Raji (cell line): ENCODE results near the gene TCERG1L.

Experiments used
- POLR2A ChIP-seq: IDR thresholded peaks from 2 replicates; pipeline ENCODE4 v1.6.1; 2011; ENCODE audit warnings: low read depth, low read length, control low read depth; ENCODE audit not compliant: insufficient read depth

TCERG1L gene

DNA sequence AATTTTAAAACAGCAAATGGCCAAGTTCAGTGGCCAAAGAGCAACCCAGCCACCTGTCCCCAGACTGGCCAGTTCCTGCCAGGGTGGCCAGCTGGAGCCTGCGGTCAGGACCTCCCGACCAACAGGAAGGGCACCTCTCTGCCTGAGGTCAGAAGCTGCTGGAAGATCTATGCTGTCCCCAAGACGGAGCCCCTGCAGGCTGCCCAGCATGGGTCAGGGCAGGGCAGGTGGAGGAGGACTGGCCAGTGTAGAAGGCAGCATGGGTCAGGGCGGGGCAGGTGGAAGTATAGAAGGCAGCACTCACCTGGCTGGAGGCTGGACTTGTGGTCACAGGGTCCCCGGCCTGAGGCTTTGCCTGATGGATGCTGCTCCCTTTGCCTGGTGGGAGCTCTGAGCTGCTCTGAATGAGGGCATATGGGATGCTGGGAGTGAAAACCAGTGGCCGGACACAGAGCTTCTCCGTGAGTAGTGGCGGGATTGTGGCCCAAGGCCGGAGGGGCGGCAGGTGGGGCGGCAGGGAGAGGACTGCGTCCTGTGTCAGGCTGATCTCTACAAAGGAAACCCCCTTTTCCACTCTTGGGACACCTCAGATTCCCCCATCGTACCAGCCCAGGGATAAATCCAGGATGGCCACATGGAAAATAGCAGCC is 229.2 kb downstream of the TCERG1L start:
- no peak for TF ChIP-seq POLR2A

- no peak for TF ChIP-seq POLR2A
Observed at GRCh38 chr10:131081786-131082185, 229.7 kb downstream of the TCERG1L start.

GRCh38 chr10:131081376-131081775 is 230.1 kb downstream of the TCERG1L start:
- TF ChIP-seq POLR2A, result no peak

DNA sequence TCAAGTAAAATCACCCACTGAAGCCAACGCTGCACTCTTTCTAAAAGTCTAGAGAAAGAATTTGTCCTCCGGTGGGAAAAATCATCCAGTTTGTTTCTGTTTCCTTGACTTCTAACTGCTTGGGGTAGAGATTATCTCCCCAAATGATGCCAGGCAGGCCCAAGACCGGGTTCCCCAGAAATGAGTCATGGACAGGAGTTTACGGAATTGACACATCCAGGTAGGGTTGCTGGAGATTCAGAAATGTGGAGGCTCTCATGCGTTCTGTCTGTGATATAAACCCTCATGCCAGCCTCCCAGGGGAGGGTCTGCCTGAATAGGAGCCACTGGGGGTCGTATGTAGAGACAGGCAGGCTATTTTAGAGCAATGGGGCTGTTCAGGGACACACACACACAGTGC is 230.9 kb downstream of the TCERG1L start:
- no peak for TF ChIP-seq POLR2A

- TF ChIP-seq POLR2A, result no peak
Observed at GRCh38 chr10:131079314-131079713, 232.2 kb downstream of the TCERG1L start.

DNA sequence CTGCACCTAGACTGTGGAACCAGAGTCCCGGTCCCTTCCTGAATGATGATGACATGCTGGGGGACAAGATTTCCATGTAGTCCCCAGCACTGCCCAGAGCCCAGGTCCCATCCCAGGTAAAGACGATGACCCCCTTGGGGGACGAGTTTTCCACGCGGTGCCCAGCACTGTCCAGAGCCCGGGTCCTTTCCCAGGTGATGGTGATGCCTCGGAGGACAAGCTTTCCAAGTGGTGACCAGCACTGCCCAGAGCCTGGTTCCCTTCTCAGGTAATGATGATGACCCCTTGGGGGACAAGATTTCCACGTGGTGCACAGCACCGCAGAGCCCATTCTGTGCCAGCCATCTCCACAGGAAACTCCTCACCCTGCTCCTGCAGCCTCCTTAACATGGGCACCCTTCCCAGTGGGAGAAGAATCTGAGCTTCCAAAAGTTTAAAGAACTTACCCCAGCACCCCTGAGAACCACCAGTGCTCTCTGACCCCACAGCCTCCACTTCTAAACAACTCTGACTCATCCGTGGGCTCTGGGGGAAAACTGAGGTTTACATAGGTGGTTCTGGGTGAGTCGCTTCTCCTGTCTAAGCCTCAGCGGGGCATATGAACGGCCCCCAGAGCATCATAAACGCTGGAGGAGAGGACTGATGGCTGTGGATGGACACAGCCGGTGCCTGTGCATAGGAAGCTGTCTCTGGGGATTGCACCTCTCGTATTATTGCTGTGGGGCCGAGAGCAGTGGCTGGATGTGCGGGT is 233.2 kb downstream of the TCERG1L start:
- TF ChIP-seq POLR2A, result no peak

DNA sequence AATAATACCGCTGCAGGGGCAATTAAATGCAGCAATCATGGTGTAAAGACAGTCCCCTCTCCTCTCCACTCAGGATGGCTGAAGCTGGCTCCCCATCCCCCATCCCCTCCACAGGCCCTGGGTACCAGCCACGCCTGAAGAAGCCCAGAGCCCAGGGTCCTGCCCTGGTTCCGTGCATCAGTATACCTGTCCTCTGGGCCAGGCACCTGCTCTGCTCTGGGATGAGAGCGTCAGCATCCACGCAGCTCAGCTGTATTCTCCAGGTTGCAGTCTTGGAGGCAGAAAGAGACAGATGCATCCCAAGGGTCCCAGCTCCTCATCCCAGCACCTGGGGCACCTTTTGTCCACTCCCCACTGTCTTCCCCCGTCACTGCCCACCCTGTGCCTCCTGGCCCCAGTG is 233.8 kb downstream of the TCERG1L start:
- TF ChIP-seq POLR2A, result no peak

DNA sequence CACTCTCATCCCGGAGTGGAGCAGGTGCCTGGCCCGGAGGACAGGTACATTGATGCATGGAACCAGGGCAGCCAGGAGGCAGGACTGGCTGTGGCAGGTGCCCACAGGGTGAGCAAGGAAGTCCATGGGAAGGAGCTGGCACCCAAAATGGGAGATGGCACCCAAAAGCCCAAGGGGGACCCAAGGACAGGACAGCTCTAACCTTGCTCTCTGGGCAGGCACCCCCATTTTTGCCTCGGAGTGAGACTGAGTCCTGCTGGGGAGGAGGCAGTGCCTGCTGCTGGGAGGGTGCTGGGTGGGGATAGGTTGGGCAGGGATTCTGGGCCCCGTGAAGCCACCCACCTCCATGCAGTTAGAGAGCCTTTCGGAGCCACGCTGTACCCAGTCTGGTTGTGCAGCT is 234.5 kb downstream of the TCERG1L start:
- no peak for TF ChIP-seq POLR2A

- no peak for TF ChIP-seq POLR2A
Observed at GRCh38 chr10:131076356-131076755, 235.2 kb downstream of the TCERG1L start.

GRCh38 chr10:131075218-131075770 is 236.2 kb downstream of the TCERG1L start:
- TF ChIP-seq POLR2A, result no peak

- TF ChIP-seq POLR2A, result no peak
Observed at GRCh38 chr10:131074682-131075081, 236.8 kb downstream of the TCERG1L start.

DNA sequence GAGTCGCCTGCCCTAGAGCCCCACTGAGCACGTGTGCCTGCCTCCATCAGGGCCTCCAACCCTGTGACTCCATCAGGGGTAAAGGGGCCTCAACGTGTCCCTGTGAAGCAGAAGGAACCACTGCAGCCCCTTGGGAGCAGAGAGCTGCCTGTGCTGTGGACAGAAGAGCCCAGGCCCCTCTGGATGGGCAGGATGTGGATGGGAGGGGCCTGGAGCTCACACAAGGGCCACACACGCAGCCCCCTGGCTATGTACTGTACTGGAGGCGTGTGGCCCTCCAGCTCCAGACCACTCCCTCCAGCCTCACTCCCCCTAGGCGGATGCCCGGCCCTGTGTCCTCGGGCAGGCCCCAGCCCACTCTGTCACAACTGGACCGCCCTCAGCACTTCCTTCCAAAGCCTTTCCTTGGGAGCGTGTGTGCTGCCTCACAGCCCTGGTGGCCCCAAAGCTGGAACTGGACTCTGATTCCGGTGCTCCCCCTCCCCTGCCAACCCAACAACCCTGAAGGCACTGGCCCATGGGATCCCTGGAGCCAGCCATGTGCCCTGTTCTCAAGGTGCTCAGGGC is 238.0 kb downstream of the TCERG1L start:
- TF ChIP-seq POLR2A, result no peak

DNA sequence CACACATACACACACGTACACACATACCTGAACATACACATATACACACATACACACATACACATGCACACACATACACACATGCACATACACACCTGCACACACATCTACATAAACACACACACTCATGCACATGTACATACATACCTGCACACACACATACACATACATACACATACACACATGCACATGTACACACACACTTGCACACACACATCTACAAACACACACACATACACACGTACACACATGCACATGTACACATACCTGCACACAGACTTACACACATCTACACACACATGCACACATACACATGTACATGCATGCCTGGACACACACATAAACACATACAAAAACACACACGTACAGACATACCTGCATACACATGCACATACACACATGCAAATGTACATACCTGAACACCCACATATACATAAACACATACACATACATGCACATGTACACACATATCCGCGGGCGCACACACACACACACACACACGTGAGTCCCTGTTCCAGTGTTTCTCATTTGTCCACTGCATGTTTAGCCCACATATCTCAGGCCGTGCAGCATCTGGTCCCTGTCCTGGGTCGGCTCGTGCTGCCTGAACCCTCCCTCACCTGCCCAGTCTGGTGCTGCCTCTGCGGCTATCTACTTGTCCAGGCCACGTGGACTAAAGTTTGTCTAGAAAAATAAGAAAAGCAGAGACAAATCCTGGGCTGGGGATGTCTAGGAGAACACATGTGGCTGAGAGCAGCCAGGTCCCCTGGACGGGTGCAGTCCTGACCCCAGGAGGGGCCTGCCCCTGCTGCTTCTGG is 238.7 kb downstream of the TCERG1L start:
- no peak for TF ChIP-seq POLR2A

DNA sequence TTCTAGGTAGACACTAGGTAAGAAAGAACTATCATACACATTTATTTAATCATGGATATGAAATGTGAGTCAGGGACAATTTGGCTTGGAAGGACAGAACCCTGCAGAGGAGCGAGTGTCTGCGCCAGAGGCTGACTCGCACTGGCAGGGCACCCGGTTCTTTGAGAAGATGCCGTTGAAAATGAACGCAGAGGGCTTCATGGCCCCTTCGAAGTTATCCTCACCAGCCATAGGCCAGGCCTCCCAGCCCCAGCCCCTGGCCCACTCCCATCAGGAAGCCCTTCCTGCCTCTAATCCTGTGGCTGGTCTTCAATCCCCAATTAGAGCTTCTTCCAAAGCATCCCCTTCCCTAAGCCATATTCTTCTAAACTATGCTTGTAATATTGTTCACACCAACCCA is 239.8 kb downstream of the TCERG1L start:
- no peak for TF ChIP-seq POLR2A

DNA sequence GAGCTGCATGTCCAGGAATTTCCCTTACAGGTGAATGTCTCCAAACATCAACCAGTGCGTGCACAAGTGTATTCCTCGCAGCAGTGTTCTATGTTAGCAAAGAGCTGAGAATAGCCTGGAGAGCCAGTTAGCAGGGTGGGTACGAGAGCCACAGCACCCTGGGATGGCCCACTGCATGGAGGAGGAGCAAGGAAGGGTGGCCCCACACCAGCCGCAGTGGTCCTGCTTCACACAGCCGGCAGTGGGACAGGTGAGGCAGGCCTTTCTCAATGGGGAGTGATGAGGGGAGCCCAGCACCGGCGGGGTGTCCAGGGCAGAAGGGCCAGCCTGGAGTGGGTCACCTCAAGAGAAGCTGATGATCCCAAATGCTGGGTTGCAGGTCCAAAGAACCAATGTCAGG is 240.7 kb downstream of the TCERG1L start:
- TF ChIP-seq POLR2A, result no peak
